GM21528 (cell line): ENCODE results near the gene LUC7L.
A peak's percentile ranks its signal among the peaks of the same experiment; 100 is the strongest.
"Not testable (repeated sequence)": the region's sequence is repeated elsewhere in the genome, so short reads cannot be mapped to it uniquely, and the experiment has no call there.

Source experiments
- ATAC-seq: cut with Tn5 transposase; IDR thresholded peaks from one replicate; pipeline ENCODE4 v1.9.1; 2021; ENCODE audit warnings: mild to moderate bottlenecking, moderate library complexity; ENCODE audit not compliant: unreplicated experiment, low FRiP score

Gene LUC7L, protein sequence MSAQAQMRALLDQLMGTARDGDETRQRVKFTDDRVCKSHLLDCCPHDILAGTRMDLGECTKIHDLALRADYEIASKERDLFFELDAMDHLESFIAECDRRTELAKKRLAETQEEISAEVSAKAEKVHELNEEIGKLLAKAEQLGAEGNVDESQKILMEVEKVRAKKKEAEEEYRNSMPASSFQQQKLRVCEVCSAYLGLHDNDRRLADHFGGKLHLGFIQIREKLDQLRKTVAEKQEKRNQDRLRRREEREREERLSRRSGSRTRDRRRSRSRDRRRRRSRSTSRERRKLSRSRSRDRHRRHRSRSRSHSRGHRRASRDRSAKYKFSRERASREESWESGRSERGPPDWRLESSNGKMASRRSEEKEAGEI

DNA sequence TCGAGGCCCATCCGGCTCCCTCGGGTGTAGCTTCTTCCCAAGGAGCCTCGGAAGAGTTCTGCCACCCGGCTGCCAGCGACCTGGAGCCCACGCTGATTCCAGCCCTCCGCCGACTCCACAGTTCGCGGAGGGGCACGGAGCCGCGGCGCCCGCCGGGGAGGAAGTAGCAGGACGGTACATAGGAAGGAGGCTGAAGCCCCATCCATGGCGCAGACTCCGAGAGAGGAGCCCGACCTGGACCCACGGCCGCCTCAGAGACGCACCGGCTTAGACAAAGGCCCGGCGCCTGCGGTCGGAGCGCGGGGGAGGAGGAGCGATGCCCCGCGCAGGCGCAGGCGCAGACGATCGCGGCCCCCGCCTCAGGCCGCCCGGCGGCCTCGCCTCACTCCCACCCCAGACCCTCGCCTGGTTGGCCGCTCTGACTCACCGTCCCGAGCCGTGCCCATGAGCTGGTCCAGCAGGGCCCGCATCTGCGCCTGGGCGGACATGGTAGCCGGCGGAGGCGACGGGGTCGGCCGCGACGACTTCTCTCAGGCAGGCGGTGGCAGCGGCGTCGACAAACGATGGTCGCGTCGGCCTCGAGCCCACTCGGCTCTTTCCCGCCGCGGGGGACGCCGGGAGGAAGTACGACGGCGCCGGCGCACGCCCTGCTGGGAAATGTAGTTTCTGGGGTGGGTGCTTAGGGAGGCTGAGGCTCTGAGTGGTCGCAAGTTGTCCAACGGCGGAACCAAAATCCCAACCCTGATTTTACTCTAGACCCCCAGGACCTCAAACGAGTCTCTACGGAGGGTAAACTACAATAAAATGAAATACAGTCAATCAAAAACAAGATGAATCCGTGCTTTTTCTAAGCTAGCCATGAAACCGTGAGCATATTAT is at the start of gene LUC7L:
Gene LUC7L, minus strand, starts transcription at position 598 of the 879 bp plus-strand sequence. Its CDS starts 110 bp downstream, at position 488.
- ATAC-seq: peak; percentile 77

DNA sequence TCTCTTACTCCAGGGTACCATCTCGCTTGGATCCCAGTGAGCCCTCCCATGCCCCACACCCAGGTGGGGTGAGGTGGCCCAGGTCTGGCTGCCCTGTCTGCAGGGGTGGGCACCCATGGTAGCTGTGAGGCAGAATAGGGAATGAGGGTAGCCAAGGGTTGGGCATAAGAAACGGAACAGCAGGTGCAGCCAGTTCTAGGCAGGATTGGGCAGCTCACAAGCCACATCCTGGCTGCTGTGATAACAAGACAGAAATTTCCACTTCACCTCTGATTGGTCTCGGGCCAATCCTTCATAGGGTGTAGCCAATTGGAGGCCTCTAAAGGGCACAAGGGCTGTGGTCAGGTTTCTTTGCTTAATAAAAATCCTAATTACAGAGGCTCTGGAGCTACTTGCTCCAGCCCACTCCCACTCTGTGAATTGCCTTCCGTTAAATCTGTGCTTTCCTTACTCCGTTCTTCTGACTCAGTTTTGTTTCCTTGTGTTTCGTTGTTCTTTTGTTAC is 49.7 kb upstream of the LUC7L start:
- no peak for ATAC-seq

DNA sequence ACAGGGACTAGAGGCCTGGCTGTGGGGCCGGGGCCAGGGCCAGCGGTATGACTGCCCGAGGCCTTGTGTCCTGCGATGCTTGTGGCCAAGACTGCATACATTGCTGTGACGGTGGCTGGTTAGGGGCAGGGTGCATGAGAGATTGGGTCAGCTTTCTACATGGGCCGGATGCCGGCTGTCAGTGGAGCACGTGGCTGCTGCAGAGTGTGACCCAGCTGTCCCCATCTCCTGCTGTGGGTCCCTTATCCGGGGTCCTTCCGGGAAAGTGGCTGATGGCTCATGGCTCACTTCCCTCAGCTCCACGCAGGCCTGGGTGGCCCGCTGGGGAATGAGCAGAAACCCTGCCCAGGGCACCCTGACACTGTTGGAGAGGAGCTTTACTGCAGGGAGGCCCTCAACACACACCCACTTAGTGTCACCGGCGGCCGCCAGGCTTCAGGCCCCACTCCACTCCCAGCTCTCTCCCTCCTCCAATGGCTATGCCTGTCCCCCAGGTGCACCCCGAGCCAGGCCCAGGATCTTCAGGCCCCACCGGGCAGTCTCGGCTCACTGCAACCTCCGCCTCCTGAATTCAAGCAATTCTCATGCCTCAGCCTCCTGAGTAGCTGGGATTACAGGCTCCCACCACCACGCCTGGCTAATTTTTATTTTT is 47.3 kb upstream of the LUC7L start:
- ATAC-seq: no peak

GRCh38 chr16:275786-276232 is 46.6 kb upstream of the LUC7L start, which contains the start of gene RGS11:
Gene RGS11, minus strand, starts transcription at chr16:275944. Its CDS starts 33 bp downstream, at chr16:275911.
- ATAC-seq: no peak

DNA sequence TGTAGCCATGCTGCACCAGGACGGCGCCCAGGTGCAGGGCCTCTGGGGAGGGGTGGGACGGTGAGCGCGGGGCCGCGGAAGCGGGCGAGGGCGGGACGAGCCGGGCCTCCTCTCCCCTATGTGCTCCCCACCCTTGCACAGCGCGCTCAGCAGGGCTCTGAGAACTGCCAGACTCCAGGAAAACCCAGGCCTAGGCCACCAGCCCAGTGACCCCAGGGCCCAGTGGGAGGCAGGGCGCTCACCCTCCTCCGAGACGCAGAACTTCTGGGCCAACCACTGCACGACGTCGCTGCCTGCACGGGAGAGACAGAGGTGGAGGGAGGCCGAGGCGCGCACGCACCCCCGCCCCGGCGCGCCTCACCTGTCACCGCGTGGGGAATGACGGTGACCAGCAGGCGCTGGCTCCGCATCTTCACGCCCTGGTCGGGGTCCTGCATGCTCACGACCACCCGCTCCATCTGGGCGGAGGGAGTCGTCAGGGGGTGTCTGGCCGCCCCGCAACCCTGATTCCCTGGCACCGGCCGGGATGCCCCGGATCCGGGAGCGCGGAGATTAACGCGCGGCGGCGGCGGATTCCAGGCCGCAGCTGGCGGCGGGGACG is 45.9 kb upstream of the LUC7L start:
- ATAC-seq: no peak

GRCh38 chr16:273547-274421 is 44.5 kb upstream of the LUC7L start:
- ATAC-seq: no peak

DNA sequence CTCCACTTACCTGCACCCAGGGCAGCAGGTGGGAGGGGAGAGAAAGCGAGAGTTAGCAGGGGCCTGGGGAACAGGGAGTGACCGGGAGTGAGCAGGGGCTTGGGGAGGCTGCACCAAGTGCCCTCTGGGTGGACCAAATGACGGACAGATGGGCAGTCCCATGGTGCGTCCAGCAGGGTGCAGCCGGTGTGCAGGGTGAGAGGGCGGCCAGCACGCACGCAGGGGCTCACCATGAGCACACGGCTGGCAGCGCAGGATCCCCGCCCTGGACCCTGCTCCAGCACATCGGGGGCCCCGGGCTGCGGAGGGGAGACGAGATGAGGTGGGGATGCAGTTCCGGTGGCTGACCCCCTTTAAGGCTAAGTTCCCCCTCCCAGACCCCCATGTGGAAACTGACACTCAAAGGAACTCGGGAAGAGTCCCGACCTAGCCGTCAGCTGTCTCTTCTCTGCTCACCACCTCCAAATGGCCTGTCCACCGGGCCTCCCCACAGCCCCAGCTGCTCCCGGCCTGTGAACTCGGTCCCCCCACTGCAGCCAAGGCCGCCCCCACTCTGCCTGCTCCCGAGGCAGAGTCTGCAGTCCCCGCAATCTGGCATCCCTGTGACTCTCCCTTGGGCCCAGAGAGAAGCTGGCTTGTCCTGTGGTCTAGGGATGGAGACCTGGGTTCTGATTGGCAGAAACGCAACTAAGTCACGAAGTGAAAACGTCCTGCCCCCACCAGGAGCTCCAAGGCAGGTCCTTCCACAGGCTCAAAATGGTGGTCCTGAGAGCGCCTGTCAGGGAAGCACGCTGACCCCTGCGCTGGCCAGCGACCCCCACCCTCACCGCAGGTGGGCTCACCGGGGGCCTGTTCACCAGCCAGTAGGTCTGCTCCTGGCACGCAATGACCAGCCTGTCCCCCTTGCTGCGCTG is 43.6 kb upstream of the LUC7L start:
- ATAC-seq: no peak

DNA sequence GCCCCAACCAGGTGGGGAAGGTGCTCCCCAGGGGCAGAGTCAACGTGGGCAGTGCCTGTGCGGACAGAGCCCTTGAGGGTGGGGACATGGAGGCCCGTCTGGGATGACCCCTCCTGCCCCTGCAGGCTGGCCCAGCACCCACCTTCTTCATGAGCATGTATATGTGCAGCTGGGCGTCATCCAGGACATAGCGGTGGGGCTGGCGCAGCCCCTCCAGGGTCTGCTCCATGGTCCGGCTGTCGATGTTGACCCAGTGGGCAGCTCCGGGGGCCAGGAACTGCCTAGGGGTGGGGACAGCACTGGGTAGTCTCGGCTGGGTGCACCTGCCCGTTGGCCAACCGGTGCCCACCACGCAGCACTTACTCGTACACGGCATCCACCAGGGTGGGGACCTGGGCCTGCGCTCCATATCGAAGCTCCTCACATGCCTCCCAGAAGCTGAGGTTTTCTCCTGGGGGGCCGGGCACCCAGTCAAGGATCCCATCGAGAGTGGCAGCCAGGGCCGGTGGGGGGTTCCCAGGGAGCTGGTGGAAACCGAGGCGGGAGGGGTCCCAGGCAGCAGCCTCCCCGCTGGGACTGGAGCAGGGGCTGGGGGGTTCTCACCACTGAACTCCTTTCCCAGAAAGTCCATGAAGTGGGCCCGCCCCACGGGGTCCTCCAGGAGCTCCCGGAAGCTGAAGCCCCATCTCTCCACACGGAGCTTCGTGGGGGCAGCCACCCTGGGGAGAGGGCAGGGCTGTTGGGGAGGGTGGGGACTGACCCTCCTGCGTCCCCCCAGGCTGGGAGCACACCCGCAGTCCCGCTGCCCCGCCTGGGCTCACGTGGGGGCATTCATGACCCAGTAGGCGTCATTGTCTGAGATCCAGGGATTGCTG is 41.4 kb upstream of the LUC7L start:
- no peak for ATAC-seq

DNA sequence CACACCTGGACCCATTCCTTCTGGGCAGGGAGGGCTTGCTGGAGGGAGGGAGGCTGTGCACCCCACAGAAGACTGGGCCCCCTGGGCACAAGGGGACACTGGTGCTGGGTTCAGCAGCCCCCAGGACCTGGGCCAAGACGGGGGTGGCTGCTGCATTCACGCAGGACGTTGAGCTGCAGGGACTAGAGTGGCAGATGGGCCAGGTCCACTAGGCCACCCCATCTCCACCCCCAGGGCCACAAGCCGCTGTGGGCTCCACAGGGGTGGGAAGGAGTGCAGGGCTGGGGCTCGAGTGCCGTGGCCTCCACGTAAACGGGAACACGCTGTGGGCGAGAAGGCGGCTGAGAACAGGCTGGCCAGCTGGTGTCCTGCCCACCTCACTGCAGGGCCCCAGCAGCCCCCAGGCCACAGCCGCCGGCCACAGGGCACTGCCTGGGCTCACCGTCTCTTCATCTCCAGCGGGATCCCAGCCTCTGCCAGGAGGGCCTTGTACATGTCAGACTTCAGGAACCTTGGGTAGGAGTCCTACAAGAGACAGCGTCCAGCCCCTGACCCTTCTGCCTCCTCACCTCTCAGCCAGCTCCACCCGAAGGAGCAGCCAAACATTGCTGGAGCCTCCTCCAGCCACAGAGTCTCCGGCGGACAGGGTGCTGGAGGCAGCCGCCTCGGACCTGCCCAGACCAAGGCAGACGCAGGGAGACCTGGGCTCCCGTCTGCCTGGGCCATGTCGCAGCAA is 40.0 kb upstream of the LUC7L start:
- ATAC-seq: no peak

DNA sequence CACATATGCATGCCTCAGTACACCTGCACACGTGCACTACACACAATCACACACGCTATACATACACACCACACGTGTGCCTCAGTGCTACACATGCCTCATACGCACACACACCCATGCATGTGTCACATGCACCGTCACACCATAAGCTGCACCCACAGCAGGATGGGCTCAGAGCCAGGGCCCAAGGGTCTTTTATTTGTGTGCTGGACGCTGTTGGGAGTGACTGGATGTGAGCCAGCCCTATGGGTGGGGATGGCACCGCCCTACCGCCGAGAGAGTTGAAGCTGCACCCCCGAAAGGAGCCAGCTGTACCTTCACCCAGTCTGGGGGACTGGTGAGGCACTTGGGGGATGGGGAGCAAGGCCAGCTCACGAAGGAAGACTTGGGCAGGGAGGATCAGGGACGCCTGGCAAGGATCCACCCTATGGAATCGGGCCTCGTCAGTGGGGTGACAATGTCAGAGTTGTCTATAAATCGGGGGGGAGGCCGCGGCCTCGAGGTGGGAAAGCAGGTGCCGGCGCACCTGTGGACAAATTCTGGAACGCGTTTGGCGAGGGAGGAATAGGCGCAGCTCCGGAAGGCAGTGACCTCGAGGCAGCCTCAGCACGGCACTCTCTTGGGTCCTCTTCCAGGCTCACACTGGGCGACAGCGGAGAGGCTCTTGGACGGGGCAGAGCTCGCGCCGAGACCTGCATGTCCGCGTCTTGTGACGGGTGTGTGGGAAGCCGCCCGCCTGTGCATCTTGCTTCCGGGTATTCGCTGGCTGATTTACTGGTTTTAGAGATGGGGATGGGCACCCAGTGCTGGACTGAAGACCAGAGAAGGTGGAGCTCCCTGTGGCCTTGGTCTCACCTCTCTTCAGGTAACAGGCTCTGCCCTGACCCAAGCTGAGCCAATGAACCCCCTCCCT is 39.1 kb upstream of the LUC7L start:
- no peak for ATAC-seq

GRCh38 chr16:267562-267961 is 38.3 kb upstream of the LUC7L start:
- not testable (repeated sequence) for ATAC-seq

GRCh38 chr16:266258-267164 is 37.3 kb upstream of the LUC7L start:
- ATAC-seq: no peak

DNA sequence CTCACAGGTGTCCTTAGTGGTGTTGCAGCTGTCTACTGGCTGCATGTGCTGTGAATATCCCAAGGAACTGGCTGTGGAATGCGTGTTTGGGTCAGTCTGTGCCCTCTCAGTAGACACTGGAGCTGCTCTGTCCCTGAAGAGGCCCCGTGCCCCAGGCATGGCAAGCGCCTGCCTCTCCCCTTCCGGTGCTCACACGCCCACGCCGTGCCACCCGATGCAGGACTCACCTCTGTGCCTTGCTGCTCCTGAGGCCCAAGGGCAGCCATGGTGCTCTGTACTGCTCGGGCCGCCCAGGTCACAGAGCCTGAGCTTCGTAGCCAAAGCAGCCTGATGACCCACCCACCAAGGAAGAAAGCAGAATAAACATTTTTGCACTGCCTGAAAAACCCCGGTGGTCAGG is 36.5 kb upstream of the LUC7L start:
- ATAC-seq: no peak

DNA sequence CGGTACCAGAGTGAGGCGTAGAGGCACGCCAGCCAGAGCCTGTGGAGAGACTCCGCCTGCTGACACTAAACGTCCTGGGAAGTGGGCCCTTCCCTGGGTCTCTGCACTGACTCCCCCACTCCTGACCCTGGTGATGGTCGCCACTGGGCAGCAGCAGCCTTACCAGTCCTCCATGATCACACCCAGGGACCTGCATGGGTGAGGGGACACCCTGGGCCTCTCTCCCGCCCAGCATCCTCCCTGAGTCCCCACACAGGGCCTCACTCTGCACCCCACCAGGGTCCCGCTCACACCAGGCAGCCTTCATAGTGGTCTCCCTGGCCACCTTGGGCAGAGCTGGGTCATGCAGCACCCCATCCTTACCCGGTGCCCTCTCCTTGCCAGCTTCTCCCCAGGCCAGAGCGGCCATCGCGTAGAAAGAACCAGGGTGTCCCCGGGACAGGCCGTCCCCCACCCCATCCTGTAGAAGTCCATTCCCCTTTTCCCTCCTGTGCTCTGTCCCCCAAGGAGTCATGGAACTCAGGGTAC is 35.8 kb upstream of the LUC7L start:
- no peak for ATAC-seq
